Activated CD4-positive, alpha-beta T cell treated with anti-CD3 and anti-CD28 coated beads for 24 hours (primary cell): Measurements from ENCODE around the gene TCF7L1.
A peak's percentile ranks its signal among the peaks of the same experiment; 100 is the strongest.

Source experiments
- DNase-seq, 2 donors: peaks; one replicate each; pipeline ENCODE4 v3.0.0-alpha.2; 2020; ENCODE audit warnings: low read depth in 2 of 2

Gene TCF7L1

DNA sequence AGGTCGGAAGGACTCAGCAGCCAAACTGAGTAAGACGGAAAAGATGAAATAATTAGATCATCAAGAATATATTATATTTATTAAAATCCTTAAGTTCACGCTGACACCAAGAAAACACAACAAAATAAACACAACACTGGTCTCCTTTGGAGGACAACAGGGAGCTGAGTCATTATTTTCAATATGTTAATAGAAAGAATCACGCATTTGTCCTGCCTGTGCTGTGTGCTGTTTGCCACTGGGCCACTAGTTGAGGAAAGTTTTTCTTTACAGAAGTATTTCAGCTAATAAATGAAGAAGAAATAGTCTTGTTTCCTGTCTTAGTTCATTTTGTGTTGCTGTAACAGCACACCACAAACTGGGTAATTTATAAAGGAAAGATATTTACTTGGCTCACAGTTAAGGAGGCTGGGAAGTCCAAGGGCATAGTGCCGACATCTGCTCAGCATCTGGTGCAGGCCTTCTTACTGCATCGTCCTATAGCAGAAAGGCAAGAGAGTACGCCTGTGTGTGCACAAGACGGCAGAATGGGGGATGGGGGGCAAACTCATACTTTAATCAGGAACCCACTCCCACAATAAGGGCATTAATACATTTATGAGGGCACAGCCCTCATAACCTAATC, 88.0 kb downstream of the TCF7L1 start:
- no peak for DNase-seq

- DNase-seq, result no peak
Observed at GRCh38 chr2:85222792-85223191, 89.6 kb downstream of the TCF7L1 start.

DNA sequence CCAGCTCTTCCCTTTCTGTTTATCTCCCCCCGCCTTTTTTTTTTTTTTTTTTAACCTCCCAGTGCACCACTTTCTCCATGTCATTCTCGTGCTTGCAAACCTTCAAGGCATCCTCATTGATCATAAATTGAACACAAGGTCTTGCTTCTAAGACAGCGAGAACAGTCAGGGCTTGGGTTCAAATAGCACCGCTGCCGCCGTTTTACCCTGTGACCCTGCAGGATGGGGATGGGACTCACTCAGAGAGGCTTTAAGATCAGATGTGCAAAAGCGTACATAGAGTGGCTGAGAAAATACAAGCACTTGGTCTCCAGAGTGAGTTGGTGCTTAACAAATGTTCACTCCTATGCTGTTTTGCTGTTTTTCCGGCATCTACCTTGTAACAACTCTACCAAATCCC, 93.6 kb downstream of the TCF7L1 start:
- no peak for DNase-seq

DNA sequence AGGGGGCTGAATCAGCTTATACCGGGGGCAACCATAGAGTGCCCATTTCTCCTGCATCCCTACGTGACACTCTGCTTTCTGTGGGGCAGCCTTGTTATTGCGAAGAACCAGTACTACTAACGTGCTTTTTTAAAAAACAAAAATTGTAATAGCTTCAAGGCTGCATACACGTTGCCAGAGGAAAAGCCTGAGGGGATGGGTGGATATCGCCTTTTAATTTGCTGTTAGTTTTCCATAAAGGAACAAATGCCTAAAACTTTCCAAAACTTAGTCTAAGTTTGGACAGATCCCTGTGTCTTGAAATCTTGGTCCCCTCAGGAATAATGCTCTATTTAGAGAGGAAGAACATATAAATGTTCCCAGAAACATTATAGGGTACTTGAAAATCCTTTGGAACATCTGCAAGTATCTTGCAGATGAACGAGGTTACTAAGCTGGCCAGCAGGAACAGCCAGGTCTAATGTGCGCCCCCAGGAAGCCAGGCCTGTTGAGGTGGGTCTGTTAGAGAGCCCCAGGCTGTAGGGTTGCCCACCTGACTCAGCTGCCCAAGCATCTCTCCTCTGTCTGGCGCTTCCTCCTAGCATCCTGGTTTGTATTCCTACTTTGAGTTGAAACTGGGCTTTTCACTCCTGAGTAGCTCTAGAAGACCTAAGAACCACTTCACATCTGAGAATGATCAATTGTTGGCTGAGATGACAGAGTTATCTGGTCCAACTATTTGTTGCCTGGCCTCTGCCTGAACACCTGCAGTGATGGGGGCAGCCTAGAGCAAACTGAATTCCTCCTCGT, 97.7 kb downstream of the TCF7L1 start:
- DNase-seq, result no peak

DNA sequence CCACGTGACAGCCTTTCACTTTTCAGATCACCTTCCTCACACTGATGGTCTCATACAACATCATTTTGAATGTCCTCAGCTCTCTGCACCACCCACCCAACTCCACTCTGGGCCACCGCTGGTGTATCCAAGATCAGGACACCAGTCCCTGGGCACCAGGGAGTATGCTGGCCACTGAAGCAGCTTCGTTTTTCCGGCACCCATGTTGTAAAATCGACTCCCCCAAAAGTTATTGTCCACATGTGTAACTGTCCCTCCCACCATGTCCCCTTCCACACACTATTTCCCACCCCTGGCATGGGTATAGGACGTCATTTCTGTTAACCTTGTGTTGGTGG, 98.2 kb downstream of the TCF7L1 start:
- DNase-seq, result no peak

GRCh38 chr2:85231952-85232351, 98.8 kb downstream of the TCF7L1 start:
- no peak for DNase-seq

DNA sequence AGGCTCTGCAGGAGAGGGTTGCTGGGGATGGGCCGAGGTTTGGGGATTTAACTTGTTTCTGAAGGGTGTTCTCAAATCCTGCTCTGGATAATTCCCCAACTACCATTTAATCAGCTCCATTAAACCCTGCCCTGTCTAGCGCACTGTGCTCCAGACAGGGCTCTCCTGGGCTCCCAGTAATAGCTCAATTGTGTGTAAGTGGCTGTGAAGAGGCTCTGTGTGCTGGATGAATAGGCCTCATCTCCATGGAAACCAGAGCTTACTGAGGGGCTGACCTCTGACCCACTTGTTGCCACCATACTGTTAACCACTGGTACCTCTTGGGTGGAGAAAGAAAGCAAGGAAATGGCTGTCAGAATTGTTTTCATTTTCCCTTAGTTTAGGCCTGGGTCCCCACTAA, 101.7 kb downstream of the TCF7L1 start:
- no peak for DNase-seq

- no peak for DNase-seq
Observed at GRCh38 chr2:85235281-85235680, 102.1 kb downstream of the TCF7L1 start.

- no peak for DNase-seq
Observed at GRCh38 chr2:85236084-85236483, 102.9 kb downstream of the TCF7L1 start.

GRCh38 chr2:85237849-85238565, 104.8 kb downstream of the TCF7L1 start:
- no peak for DNase-seq

DNA sequence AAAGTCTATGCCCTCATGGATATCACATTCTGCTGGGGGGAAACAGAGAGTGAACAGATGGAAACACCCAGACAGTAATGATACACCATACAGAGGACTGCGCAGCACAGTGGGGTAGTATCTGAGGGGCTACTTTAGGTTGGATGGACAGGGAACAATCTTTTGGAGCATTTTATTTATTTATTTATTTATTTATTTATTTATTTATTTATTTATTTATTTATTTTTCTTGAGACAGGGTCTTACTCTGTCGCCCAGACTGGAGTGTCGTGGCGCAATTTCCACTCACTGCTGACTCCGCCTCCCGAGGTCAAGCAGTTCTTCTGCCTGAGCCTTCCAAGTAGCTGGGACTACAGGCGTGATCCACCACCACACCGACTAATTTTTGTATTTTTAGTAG, 105.4 kb downstream of the TCF7L1 start:
- DNase-seq, result no peak

DNA sequence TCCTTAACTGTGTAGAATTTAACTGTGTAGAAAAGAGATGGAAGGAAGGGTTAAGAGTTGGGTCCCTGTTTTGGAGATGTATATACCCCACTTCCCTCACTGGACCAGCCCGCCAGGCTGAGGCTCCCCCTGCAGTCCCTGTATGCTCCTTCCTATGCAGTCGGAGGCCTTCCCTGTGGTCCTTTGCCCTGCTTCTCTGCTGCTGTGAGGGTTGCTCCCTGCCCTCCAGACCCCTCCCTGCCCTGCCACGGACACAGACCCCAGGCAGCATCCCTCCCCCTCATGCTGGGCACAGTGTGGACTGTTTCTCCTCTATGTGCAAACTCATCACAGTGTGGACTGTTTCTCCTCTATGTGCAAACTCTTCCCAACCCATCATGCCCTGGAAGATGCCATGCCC, 105.9 kb downstream of the TCF7L1 start:
- no peak for DNase-seq

DNA sequence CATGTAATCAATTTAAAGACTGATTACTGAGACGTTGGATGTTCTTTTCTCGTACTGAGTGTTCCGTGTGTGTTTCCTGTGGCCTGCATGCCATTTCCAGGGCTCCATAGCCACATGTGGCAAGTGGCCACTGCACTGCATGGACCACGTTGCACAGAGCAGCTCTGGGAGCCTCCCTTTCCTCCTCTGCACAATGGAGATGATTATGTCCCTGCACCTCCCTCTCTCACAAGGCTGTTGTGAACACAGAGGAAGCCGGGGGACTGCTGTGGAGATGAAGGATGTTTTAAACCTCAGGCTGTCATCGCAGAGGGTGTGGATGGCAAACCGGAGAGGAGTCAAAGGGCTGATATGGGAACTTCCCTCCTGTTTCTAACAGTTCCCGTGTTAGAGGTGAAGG, 106.9 kb downstream of the TCF7L1 start:
- no peak for DNase-seq

DNA sequence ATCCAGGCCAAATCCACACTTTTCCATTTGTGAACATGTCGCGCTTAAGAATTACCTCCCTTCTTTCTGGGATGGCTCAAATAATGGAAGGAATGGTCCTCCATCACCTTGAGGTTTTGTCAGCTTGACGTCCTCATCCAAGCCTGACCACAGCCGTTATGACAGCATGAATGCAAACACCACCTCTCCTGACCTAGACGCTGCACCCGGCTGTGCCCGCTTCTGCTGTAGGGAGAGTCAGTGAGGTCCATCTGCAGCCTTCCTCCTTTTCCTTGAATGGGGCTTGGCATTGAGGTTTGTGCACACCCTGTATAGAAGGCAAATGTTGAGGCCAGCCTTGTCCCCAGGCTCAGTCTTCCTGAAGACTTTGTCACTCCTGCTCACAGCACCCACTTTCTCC, 109.1 kb downstream of the TCF7L1 start:
- no peak for DNase-seq

DNA sequence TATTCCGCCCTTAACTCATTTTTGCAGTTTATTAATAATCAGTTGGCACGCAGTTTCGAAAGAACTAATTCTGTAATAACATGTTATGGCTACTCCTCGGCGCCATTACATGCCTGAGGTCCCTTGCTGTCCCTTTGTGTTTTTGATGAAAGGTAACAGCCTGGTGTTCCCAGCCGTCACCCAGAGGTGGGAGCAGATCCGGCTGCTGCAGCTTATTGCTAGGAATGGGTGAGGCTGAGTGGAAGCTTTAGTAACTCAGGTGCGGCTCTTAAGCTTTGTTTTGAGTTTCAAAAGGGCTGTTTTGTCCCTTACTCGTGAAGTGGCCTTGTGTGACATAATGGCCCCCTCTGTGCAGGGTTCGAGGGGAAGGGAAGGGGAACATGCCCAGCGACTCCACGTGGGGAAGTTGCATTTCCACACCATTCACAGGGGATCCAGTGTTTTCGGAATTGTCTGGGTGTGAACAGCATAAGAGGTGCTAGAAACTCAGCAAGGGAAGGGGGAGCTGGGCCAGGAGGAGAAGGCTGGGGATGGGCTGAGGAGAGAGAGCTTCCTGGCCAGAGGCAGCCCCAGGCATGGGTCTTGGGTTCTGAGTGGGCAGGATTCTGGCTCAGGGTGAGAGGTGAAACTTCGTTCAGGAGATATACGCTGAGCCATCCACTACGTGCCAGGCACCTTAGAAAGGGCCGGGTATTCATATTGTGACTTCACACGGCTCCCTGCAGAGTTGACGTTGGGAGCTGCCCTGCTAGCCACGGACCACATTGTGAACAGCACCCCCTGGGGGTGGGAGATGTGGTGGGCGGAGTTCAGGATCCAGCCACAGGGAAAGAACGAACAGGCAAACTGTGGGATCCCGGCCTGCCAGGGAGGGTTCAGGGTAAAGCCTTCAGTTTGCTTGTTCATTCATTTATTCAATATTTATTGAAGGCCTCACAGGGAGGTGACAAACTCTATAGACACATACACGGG, 110.2 kb downstream of the TCF7L1 start:
- peak in 1 of 2 donors; percentile 15 for DNase-seq

DNA sequence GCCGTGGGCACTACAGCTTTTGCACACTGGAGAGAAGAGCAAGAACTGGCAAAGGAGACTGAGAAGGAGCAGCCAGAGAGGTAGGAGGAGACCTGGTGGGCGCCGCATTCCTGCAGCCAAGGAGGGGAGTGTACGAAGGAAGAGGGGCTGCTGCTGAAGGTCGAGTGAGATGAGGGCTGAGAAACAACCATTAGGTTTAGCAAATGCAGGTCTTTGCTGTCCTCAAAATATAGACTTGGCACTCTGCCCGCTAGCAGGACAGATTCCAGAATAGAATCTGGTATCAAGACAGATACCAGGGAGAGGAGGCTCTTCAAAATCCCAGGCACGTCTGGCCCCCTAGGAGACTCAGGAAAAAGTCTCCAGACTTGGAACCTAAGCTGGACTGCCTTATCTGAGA, 111.6 kb downstream of the TCF7L1 start:
- no peak for DNase-seq

DNA sequence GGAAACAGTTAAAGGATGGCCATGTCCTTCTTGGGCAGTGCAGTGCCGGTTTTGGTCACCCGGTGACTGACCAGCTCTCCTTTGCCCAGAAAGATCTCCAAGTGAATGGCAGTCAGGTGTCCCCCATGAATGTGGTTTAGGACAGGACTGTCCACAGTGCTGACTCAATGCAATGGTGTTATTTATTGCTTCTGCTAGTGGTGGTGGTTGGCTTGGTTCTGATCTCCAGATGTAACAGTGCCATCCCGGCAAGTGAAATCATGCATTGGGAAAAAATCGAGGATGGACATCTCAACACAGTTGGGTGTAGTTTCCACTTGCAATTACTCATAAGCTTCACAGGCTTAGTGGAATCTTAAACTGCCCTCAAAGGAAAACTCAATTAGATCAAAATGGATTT, 112.7 kb downstream of the TCF7L1 start:
- DNase-seq, result no peak

GRCh38 chr2:85246348-85246747, 113.2 kb downstream of the TCF7L1 start:
- no peak for DNase-seq

DNA sequence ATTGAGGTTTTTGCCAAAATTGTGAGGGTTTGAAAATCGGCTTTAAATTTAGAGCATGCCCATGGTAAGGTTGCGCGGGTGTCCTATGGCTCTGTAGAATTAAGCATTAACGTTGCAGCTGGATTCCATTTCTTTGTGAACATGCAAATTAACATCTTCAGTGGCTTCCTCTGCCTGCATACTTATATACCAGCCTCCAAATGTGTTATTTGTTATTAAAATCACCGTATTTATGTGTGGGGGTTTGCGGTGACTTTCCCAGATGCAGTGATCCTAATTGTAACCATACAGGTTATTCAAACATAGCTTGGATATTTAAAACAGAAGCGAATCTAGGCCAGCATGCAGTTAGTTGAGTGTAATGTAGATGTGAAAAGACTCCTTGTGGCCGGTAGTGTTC, 114.4 kb downstream of the TCF7L1 start:
- no peak for DNase-seq

- DNase-seq, result no peak
Observed at GRCh38 chr2:85248773-85249509, 115.7 kb downstream of the TCF7L1 start.

- DNase-seq, result no peak
Observed at GRCh38 chr2:85250045-85250444, 116.9 kb downstream of the TCF7L1 start.
